ENCODE data around the gene C3orf52.

C3orf52 gene

DNA sequence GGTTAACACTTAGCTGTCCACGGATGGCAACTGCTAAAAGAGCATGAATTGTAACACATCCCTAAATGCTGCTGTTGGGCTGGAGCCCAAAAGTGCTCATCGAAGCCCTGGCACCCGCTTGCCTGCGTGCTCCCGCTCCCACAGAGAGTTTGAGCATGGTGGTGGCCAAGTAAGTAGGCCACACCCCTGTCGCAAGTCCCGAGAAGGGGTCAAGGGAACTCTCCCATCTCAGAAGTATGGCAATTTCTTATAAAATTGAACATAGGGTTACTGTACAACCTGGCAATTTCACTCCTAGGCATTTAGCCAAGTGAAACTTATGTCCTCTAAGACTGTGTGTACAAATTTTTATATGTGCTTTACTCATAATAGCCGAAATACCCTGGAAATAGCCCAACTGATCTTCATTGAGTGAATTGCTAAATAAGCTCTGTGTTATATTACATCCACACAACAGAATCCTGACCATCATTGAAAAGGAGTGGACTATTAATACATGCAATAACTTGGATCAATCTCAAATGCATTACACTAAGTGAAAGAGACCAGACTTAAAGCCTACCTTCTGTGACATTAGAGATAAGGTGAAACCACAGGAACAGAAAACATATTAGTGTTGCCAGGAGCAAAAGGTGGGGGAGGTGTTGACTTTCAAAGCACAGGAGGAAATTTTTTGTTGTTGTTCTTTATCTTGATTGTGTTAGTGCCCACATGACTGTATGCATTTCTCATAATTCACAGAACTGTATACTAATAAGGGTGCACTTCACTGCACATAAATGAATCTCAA is 48.3 kb downstream of the C3orf52 start:
- in situ Hi-C loops (cut with HindIII; ENCODE audit: low sequenced_read_pairs), result loop anchor here (25.0 kb wide), 1 partner anchor 378 kb away; no protein-coding TSS in a partner anchor

DNA sequence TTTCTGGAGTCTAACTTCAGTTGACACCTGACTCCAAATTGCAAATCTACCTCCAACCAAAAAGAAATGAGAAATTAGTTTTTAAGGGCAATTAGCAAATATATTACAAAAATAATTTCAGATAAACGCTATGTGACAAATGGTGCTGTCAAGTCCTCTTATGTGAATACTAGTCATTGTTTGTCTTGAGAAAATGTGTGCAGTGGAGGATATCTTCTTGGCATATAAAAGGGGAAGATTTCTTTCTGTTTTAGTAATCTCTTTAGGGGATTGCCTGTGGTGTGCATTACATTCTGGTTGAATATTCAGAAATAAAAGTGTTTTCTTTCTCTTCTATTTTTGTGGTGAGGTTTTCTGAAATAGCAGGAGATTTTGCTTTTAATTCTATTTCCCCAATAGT is 49.9 kb downstream of the C3orf52 start:
- in situ Hi-C loops (cut with HindIII; ENCODE audit: low sequenced_read_pairs), result loop anchor here (25.0 kb wide), 1 partner anchor 376 kb away; no protein-coding TSS in a partner anchor

- in situ Hi-C loops (cut with HindIII; ENCODE audit: low sequenced_read_pairs), result loop anchor here (25.0 kb wide), 1 partner anchor 375 kb away; no protein-coding TSS in a partner anchor
These were observed 50.9 kb downstream of the C3orf52 start for GRCh38 chr3:112136959-112137693.

GRCh38 chr3:112137781-112138180 is 51.6 kb downstream of the C3orf52 start:
- in situ Hi-C loops (cut with HindIII; ENCODE audit: low sequenced_read_pairs), result loop anchor here (25.0 kb wide), 1 partner anchor 375 kb away; no protein-coding TSS in a partner anchor

GRCh38 chr3:112138219-112138969 is 52.2 kb downstream of the C3orf52 start:
- in situ Hi-C loops (cut with HindIII; ENCODE audit: low sequenced_read_pairs), result loop anchor here (25.0 kb wide), 1 partner anchor 374 kb away; no protein-coding TSS in a partner anchor

GRCh38 chr3:112140584-112140983 is 54.4 kb downstream of the C3orf52 start:
- in situ Hi-C loops (cut with HindIII; ENCODE audit: low sequenced_read_pairs), result loop anchor here (25.0 kb wide), 1 partner anchor 372 kb away; no protein-coding TSS in a partner anchor

GRCh38 chr3:112141293-112141692 is 55.1 kb downstream of the C3orf52 start:
- in situ Hi-C loops (cut with HindIII; ENCODE audit: low sequenced_read_pairs), result loop anchor here (25.0 kb wide), 1 partner anchor 371 kb away; no protein-coding TSS in a partner anchor

- in situ Hi-C loops (cut with HindIII; ENCODE audit: low sequenced_read_pairs), result loop anchor here (25.0 kb wide), 1 partner anchor 369 kb away; no protein-coding TSS in a partner anchor
These were observed 57.1 kb downstream of the C3orf52 start for GRCh38 chr3:112143251-112143650.

DNA sequence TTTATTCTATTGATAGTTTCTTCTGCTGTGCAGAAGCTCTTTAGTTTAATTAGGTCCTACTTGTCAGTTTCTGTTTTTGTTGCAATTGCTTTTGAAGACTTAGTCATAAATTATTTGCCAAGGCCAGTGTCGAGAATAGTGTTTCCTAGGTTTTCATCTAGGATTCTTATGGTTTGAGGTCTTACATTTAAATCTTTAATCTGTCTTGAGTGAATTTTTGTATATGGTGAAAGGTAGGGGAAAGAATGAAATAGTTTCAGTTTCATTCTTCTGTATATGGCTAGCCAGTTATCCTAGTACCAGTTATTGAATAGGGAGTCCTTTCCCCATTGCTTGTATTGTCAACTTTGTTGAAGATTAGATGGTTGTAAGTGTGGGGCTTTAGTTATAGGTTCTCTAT is 57.5 kb downstream of the C3orf52 start:
- in situ Hi-C loops (cut with HindIII; ENCODE audit: low sequenced_read_pairs), result loop anchor here (25.0 kb wide), 1 partner anchor 369 kb away; no protein-coding TSS in a partner anchor

DNA sequence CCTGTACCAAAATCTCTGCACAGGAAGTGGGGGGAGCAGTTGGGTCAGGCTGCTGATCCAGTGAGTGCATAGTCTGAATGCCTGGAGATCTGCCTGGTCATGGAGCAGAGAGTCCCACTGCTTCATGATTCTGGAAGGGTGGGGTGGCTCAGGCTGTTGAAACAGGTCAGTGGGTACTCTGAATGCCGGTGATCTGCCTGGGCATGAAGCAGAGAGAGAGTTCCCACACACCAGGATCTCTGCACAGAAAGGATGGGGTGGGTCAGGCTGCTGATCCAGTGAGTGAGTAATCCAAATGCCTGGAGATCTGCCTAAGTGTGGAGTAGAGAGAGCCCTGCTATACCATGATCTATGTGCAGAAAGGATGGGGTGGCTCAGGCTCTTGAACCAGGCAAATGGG is 62.9 kb downstream of the C3orf52 start:
- in situ Hi-C loops (cut with HindIII; ENCODE audit: low sequenced_read_pairs), result loop anchor here (25.0 kb wide), 1 partner anchor 363 kb away; no protein-coding TSS in a partner anchor

DNA sequence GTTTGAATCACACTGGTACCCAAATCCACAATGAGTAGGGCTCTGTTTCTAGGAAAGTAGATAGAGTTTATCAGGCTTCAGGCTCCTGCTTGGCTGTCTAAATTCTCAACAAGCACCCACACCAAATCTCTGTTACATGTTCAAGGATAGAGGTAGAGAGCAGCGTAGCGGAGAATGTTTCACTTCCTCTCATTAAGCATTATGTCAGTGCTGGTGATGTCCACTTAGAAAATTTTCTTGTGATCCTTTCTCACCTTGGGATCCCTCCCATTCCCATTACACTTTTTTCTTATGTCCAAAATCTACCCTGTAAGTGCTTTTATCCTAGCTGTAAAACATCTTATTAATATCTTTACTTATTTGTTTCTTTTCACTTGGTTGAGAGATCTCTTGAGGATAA is 81.6 kb downstream of the C3orf52 start:
- in situ Hi-C loops (cut with HindIII; ENCODE audit: low sequenced_read_pairs), result no loop called here

Data from DLD1 (cell line).